Activated B cell treated with CpG ODN at 0.5 μM for 24 hours (primary cell): Measurements from ENCODE around the gene R3HDML. TPM values are rescaled to one million over a fixed set of nuclear protein-coding genes. Genes with fewer than 3 reads are reported as not detected.

Source experiments
- ATAC-seq: fragments of 200-7000 bp; cut with Tn5 transposase; one replicate; pipeline ENCODE4 v1.10.0; 2021; ENCODE audit warnings: low read depth, mild to moderate bottlenecking, moderate library complexity
- CTCF ChIA-PET: fragments of 350-600 bp; sonication (Branson Sonifier 250); formaldehyde crosslinking; loops from one replicate; lab custom pipeline; 2021; ENCODE audit warnings: antibody characterized with exemption; lab: Charles Lee
- POLR2A ChIA-PET: fragments of 350-600 bp; sonication (Branson Sonifier 250); formaldehyde crosslinking; loops from one replicate; lab custom pipeline; 2021; ENCODE audit warnings: antibody characterized with exemption; lab: Charles Lee
- DNase-seq: peaks from one replicate; pipeline ENCODE4 v3.0.0; 2022
- H3K27ac Mint-ChIP-seq: one replicate; pipeline ENCODE4 v1.8.0; 2020; ENCODE audit warnings: mixed read lengths
- H3K27me3 Mint-ChIP-seq: one replicate; pipeline ENCODE4 v1.8.0; 2021; ENCODE audit warnings: mixed read lengths
- H3K36me3 Mint-ChIP-seq: one replicate; pipeline ENCODE4 v1.8.0; 2021; ENCODE audit warnings: low read depth, mixed read lengths
- H3K4me1 Mint-ChIP-seq: one replicate; pipeline ENCODE4 v1.8.0; 2021; ENCODE audit warnings: mixed read lengths
- H3K4me3 Mint-ChIP-seq: one replicate; pipeline ENCODE4 v1.8.0; 2020; ENCODE audit warnings: mild to moderate bottlenecking, mixed read lengths
- H3K9me3 Mint-ChIP-seq: one replicate; pipeline ENCODE4 v1.8.0; 2020; ENCODE audit warnings: mixed read lengths
- CTCF ChIP-seq: fragments of 200-600 bp; IDR thresholded peaks from one replicate; pipeline ENCODE4 v1.8.0; 2022; ENCODE audit warnings: antibody characterized with exemption, mild to moderate bottlenecking
- intact Hi-C: fragments of 100-400 bp; cut with micrococcal nuclease; formaldehyde crosslinking; loops from one replicate; pipeline ENCODE4 v1.15.1; 2024
- total RNA-seq: library from RNA; stranded (reverse); gene quantifications from 2 replicates; pipeline ENCODE4 v1.2.3, GENCODE V29; 2022

R3HDML gene
- total RNA-seq, 1 donor from 2014 or later = not detected

- no peaks in the 10 kb centered on the region for H3K36me3 Mint-ChIP-seq
- no peak overlapping the region for H3K4me3 Mint-ChIP-seq
- intact Hi-C loops = no loop called here
- POLR2A ChIA-PET = no interaction called here
- H3K27me3 Mint-ChIP-seq = peaks cover 20% of the 10 kb centered on the region
- DNase-seq (no peak), ATAC-seq (no peak)
- no peaks in the 10 kb centered on the region for H3K4me1 Mint-ChIP-seq
- CTCF ChIA-PET = no interaction called here
- H3K27ac Mint-ChIP-seq = no peak overlapping the region
- no peaks in the 10 kb centered on the region for H3K9me3 Mint-ChIP-seq
- no peak for TF ChIP-seq CTCF
Observed at GRCh38 chr20:44328428-44328827, 8.4 kb upstream of the R3HDML start.

- H3K4me3 Mint-ChIP-seq = no peak overlapping the region
- POLR2A ChIA-PET = no interaction called here
- CTCF ChIA-PET = interaction anchor here (1.7 kb wide), 1 partner anchor 21 kb away, joined by 4 read pairs; the partner anchor contains the start of gene FITM2
- no peak for TF ChIP-seq CTCF
- peaks cover 27% of the 10 kb centered on the region for H3K27me3 Mint-ChIP-seq
- no peak for DNase-seq
- H3K36me3 Mint-ChIP-seq = no peaks in the 10 kb centered on the region
- intact Hi-C loops = no loop called here
- no peak for ATAC-seq
- H3K9me3 Mint-ChIP-seq = no peaks in the 10 kb centered on the region
- no peaks in the 10 kb centered on the region for H3K4me1 Mint-ChIP-seq
- no peak overlapping the region for H3K27ac Mint-ChIP-seq
Observed at GRCh38 chr20:44331201-44331600, 5.6 kb upstream of the R3HDML start.

GRCh38 chr20:44334306-44334705 is 2.5 kb upstream of the R3HDML start:
- no peak for ATAC-seq
- POLR2A ChIA-PET = no interaction called here
- CTCF ChIA-PET = no interaction called here

GRCh38 chr20:44334709-44335108 is 2.1 kb upstream of the R3HDML start:
- ChIA-PET POLR2A (no interaction called here), CTCF (no interaction called here)
- intact Hi-C loops = no loop called here
- no peak for TF ChIP-seq CTCF
- peaks cover 28% of the 10 kb centered on the region for H3K27me3 Mint-ChIP-seq
- H3K4me1 Mint-ChIP-seq = no peaks in the 10 kb centered on the region
- no peaks in the 10 kb centered on the region for H3K9me3 Mint-ChIP-seq
- no peaks in the 10 kb centered on the region for H3K36me3 Mint-ChIP-seq
- DNase-seq (no peak), ATAC-seq (no peak)
- H3K27ac Mint-ChIP-seq = no peak overlapping the region
- no peak overlapping the region for H3K4me3 Mint-ChIP-seq

More at GRCh38 chr20:44334306-44334705, 2.5 kb upstream of the R3HDML start:
- Mint-ChIP-seq H3K4me1 (no peaks in the 10 kb centered on the region), H3K9me3 (no peaks in the 10 kb centered on the region), H3K27ac (no peak overlapping the region), H3K27me3 (peaks cover 28% of the 10 kb centered on the region), H3K36me3 (no peaks in the 10 kb centered on the region), H3K4me3 (no peak overlapping the region)
- no peak for DNase-seq
- intact Hi-C loops = no loop called here
- TF ChIP-seq CTCF = no peak

- TF ChIP-seq CTCF = no peak
- ATAC-seq = no peak
- H3K36me3 Mint-ChIP-seq = no peaks in the 10 kb centered on the region
- no peaks in the 10 kb centered on the region for H3K4me1 Mint-ChIP-seq
- intact Hi-C loops = no loop called here
- no peak overlapping the region for H3K27ac Mint-ChIP-seq
- H3K9me3 Mint-ChIP-seq = no peaks in the 10 kb centered on the region
- ChIA-PET POLR2A (no interaction called here), CTCF (no interaction called here)
- DNase-seq = no peak
- H3K4me3 Mint-ChIP-seq = no peak overlapping the region
- H3K27me3 Mint-ChIP-seq = peaks cover 28% of the 10 kb centered on the region
Observed at GRCh38 chr20:44335675-44336074, 1.2 kb upstream of the R3HDML start.
